Sigmoid colon (tissue), 3 donors: ENCODE results near the gene ARHGAP9.

ENCODE experiments used
- POLR2A ChIP-seq, 2 donors: fragments of 450-650 bp; IDR thresholded peaks; one replicate each; pipeline ENCODE4 v1.6.1; 2016; ENCODE audit warnings: antibody characterized with exemption in 2 of 2, mild to moderate bottlenecking in 2 of 2, moderate library complexity in 2 of 2
- TF ChIP-seq, protein P1 (sequence below), 4 experiments: fragments of 450-650 bp in 3 of 4; fragments of 200-600 bp in 1 of 4; IDR thresholded peaks; one replicate each; pipeline ENCODE4 v1.5.1; 2016 to 2019; ENCODE audit warnings: antibody characterized with exemption in 4 of 4, mild to moderate bottlenecking in 3 of 4, moderate library complexity in 2 of 4

DNA sequence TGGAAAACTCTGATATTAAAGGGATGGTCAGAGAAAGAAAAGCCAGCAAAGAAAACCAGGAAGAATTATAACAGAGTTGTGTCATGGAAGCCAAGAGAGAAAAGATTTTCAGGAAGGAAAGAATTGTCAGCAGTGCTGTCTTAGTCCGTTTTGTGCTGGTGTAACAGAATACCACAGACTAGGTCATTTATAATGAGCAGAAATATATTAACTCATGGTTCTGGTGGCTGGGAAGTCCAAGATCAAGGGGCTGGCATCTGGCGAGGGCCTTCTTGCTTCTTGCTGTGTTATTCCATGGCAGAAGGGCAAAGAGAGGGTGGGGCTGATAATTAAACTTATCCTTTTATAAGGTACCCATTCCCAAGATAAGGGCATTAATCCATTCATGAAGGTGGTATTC is 31.0 kb downstream of the ARHGAP9 start:
- no peak for TF ChIP-seq POLR2A (IDR thresholded peaks at IDR 0.05)
- TF ChIP-seq, protein P1, sequence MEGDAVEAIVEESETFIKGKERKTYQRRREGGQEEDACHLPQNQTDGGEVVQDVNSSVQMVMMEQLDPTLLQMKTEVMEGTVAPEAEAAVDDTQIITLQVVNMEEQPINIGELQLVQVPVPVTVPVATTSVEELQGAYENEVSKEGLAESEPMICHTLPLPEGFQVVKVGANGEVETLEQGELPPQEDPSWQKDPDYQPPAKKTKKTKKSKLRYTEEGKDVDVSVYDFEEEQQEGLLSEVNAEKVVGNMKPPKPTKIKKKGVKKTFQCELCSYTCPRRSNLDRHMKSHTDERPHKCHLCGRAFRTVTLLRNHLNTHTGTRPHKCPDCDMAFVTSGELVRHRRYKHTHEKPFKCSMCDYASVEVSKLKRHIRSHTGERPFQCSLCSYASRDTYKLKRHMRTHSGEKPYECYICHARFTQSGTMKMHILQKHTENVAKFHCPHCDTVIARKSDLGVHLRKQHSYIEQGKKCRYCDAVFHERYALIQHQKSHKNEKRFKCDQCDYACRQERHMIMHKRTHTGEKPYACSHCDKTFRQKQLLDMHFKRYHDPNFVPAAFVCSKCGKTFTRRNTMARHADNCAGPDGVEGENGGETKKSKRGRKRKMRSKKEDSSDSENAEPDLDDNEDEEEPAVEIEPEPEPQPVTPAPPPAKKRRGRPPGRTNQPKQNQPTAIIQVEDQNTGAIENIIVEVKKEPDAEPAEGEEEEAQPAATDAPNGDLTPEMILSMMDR (IDR thresholded peaks at IDR 0.05) = no peak
